ENCODE results near the gene GPRC5A.
A peak's percentile ranks its signal among the peaks of the same experiment; 100 is the strongest.

Gene GPRC5A

DNA sequence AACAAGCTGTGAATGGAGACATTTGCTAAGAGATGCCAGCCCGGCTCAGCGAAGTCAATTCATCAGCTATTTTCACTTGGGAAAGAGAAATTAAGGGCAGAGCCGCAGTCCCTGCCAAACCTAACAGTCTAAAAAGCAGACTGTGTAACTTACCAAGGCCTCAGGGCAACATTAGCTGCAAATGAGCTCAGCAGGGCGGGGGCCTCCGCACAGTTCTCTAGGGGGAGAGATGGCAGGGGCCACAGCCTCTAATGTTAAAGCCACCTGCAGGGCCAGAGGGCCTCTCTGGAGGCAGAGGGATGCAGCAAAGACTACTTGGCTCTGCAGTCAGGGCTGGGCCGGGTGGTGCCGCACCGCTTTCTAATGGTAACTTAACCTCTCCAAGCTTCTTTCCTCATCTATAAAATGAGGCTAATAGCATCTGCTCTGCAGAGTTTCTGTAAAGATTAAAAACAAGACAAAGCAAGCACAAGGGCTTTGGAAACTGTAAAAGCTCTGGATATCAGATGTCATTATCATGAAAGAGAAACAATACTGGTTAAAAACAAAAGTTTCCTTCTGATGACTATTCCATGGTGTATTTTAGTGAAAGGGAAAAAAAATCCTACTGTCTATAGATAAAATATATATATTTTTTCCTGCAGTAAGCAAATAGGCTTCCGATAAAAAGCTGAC lies 13.4 kb upstream of the GPRC5A start (continued):
- TF ChIP-seq, protein P1, sequence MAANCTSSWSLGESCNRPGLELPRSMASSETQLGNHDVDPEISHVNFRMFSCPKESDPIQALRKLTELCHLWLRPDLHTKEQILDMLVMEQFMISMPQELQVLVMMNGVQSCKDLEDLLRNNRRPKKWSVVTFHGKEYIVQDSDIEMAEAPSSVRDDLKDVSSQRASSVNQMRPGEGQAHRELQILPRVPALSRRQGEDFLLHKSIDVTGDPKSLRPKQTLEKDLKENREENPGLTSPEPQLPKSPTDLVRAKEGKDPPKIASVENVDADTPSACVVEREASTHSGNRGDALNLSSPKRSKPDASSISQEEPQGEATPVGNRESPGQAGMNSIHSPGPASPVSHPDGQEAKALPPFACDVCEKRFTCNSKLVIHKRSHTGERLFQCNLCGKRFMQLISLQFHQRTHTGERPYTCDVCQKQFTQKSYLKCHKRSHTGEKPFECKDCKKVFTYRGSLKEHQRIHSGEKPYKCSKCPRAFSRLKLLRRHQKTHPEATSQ (tag by site-specific recombination; IDR thresholded peaks at IDR 0.05), result no peak
- TF ChIP-seq TCF7L2 (IDR thresholded peaks at IDR 0.05; ENCODE audit: borderline replicate concordance, low read depth, low read length) (no peak), ZNF670 (tag by site-specific recombination; IDR thresholded peaks at IDR 0.05; ENCODE audit: low read depth) (no peak), ZNF350 (tag by site-specific recombination; IDR thresholded peaks at IDR 0.05) (no peak), ZNF768 (tag by site-specific recombination; IDR thresholded peaks at IDR 0.05) (no peak), ZNF121 (tag by site-specific recombination; IDR thresholded peaks at IDR 0.05) (no peak), OSR2 (tag by site-specific recombination; IDR thresholded peaks at IDR 0.05) (peak; percentile 28; the same call in 1 of the 2 replicates), SP3 (tag by site-specific recombination; IDR thresholded peaks at IDR 0.05) (no peak), ZNF138 (tag by site-specific recombination; IDR thresholded peaks at IDR 0.05; ENCODE audit: borderline replicate concordance) (no peak), ZBTB8A (tag by site-specific recombination; IDR thresholded peaks at IDR 0.05) (peak; percentile 62), MZF1 (tag by site-specific recombination; IDR thresholded peaks at IDR 0.05; ENCODE audit: borderline replicate concordance) (peak; percentile 87; the same call in 1 of the 2 replicates), SCRT1 (tag by site-specific recombination; IDR thresholded peaks at IDR 0.05; ENCODE audit: borderline replicate concordance) (no peak), ZNF335 (tag by site-specific recombination; conservative IDR thresholded peaks at IDR 0.05) (no peak; the same call in 1 of the 2 replicates), ZNF571 (tag by site-specific recombination; IDR thresholded peaks at IDR 0.05) (no peak), BCL11B (tag by site-specific recombination; IDR thresholded peaks at IDR 0.05; ENCODE audit: low read depth) (no peak), ZNF202 (tag by site-specific recombination; IDR thresholded peaks at IDR 0.05; ENCODE audit: borderline replicate concordance) (peak; percentile 84; the same call in 1 of the 2 replicates), ZFP3 (tag by site-specific recombination; IDR thresholded peaks at IDR 0.05; ENCODE audit: low read depth) (no peak), PRDM1 (tag by site-specific recombination; IDR thresholded peaks at IDR 0.05) (no peak), ZNF626 (tag by site-specific recombination; IDR thresholded peaks at IDR 0.05) (no peak)
- TF ChIP-seq, protein P2, sequence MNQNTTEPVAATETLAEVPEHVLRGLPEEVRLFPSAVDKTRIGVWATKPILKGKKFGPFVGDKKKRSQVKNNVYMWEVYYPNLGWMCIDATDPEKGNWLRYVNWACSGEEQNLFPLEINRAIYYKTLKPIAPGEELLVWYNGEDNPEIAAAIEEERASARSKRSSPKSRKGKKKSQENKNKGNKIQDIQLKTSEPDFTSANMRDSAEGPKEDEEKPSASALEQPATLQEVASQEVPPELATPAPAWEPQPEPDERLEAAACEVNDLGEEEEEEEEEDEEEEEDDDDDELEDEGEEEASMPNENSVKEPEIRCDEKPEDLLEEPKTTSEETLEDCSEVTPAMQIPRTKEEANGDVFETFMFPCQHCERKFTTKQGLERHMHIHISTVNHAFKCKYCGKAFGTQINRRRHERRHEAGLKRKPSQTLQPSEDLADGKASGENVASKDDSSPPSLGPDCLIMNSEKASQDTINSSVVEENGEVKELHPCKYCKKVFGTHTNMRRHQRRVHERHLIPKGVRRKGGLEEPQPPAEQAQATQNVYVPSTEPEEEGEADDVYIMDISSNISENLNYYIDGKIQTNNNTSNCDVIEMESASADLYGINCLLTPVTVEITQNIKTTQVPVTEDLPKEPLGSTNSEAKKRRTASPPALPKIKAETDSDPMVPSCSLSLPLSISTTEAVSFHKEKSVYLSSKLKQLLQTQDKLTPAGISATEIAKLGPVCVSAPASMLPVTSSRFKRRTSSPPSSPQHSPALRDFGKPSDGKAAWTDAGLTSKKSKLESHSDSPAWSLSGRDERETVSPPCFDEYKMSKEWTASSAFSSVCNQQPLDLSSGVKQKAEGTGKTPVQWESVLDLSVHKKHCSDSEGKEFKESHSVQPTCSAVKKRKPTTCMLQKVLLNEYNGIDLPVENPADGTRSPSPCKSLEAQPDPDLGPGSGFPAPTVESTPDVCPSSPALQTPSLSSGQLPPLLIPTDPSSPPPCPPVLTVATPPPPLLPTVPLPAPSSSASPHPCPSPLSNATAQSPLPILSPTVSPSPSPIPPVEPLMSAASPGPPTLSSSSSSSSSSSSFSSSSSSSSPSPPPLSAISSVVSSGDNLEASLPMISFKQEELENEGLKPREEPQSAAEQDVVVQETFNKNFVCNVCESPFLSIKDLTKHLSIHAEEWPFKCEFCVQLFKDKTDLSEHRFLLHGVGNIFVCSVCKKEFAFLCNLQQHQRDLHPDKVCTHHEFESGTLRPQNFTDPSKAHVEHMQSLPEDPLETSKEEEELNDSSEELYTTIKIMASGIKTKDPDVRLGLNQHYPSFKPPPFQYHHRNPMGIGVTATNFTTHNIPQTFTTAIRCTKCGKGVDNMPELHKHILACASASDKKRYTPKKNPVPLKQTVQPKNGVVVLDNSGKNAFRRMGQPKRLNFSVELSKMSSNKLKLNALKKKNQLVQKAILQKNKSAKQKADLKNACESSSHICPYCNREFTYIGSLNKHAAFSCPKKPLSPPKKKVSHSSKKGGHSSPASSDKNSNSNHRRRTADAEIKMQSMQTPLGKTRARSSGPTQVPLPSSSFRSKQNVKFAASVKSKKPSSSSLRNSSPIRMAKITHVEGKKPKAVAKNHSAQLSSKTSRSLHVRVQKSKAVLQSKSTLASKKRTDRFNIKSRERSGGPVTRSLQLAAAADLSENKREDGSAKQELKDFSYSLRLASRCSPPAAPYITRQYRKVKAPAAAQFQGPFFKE (tag by site-specific recombination; IDR thresholded peaks at IDR 0.05; ENCODE audit: borderline replicate concordance), result no peak
- TF ChIP-seq, protein P3, sequence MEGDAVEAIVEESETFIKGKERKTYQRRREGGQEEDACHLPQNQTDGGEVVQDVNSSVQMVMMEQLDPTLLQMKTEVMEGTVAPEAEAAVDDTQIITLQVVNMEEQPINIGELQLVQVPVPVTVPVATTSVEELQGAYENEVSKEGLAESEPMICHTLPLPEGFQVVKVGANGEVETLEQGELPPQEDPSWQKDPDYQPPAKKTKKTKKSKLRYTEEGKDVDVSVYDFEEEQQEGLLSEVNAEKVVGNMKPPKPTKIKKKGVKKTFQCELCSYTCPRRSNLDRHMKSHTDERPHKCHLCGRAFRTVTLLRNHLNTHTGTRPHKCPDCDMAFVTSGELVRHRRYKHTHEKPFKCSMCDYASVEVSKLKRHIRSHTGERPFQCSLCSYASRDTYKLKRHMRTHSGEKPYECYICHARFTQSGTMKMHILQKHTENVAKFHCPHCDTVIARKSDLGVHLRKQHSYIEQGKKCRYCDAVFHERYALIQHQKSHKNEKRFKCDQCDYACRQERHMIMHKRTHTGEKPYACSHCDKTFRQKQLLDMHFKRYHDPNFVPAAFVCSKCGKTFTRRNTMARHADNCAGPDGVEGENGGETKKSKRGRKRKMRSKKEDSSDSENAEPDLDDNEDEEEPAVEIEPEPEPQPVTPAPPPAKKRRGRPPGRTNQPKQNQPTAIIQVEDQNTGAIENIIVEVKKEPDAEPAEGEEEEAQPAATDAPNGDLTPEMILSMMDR (tag by site-specific recombination; IDR thresholded peaks at IDR 0.05), result no peak
- TF ChIP-seq, protein P4, sequence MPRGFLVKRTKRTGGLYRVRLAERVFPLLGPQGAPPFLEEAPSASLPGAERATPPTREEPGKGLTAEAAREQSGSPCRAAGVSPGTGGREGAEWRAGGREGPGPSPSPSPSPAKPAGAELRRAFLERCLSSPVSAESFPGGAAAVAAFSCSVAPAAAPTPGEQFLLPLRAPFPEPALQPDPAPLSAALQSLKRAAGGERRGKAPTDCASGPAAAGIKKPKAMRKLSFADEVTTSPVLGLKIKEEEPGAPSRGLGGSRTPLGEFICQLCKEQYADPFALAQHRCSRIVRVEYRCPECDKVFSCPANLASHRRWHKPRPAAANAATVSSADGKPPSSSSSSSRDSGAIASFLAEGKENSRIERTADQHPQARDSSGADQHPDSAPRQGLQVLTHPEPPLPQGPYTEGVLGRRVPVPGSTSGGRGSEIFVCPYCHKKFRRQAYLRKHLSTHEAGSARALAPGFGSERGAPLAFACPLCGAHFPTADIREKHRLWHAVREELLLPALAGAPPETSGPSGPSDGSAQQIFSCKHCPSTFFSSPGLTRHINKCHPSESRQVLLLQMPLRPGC (tag by site-specific recombination; IDR thresholded peaks at IDR 0.05), result no peak
- TF ChIP-seq, protein P5, sequence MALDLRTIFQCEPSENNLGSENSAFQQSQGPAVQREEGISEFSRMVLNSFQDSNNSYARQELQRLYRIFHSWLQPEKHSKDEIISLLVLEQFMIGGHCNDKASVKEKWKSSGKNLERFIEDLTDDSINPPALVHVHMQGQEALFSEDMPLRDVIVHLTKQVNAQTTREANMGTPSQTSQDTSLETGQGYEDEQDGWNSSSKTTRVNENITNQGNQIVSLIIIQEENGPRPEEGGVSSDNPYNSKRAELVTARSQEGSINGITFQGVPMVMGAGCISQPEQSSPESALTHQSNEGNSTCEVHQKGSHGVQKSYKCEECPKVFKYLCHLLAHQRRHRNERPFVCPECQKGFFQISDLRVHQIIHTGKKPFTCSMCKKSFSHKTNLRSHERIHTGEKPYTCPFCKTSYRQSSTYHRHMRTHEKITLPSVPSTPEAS (tag by site-specific recombination; IDR thresholded peaks at IDR 0.05), result no peak
- TF ChIP-seq, protein P6, sequence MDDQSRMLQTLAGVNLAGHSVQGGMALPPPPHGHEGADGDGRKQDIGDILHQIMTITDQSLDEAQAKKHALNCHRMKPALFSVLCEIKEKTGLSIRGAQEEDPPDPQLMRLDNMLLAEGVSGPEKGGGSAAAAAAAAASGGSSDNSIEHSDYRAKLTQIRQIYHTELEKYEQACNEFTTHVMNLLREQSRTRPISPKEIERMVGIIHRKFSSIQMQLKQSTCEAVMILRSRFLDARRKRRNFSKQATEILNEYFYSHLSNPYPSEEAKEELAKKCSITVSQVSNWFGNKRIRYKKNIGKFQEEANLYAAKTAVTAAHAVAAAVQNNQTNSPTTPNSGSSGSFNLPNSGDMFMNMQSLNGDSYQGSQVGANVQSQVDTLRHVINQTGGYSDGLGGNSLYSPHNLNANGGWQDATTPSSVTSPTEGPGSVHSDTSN (CRISPR knock-in tag; IDR thresholded peaks at IDR 0.05), result no peak
- TF ChIP-seq, protein P7, sequence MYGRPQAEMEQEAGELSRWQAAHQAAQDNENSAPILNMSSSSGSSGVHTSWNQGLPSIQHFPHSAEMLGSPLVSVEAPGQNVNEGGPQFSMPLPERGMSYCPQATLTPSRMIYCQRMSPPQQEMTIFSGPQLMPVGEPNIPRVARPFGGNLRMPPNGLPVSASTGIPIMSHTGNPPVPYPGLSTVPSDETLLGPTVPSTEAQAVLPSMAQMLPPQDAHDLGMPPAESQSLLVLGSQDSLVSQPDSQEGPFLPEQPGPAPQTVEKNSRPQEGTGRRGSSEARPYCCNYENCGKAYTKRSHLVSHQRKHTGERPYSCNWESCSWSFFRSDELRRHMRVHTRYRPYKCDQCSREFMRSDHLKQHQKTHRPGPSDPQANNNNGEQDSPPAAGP (tag by site-specific recombination; IDR thresholded peaks at IDR 0.05), result peak; percentile 87

Data from HEK293 (cell line).